MG63 (cell line): ENCODE data around the gene GGTLC3. TPM values are rescaled to one million over a fixed set of nuclear protein-coding genes. Genes with fewer than 3 reads are reported as not detected.
"Not testable (repeated sequence)": the region's sequence is repeated elsewhere in the genome, so short reads cannot be mapped to it uniquely, and the experiment has no call there.

Experiments used
- DNase-seq: peaks from one replicate; pipeline ENCODE4 v3.0.0-alpha.2; 2020
- H3K27me3 ChIP-seq: fragments of 250-450 bp; sonication (Bioruptor Pico); 2 replicates; pipeline ENCODE4 v1.5.1; 2020; ENCODE audit warnings: mild to moderate bottlenecking, moderate library complexity
- H3K36me3 ChIP-seq: fragments of 250-450 bp; sonication (Bioruptor Pico); 2 replicates; pipeline ENCODE4 v1.5.1; 2020; ENCODE audit warnings: mild to moderate bottlenecking, moderate library complexity
- H3K4me3 ChIP-seq: fragments of 250-450 bp; sonication (Bioruptor Pico); 2 replicates; pipeline ENCODE4 v1.5.1; 2020; ENCODE audit warnings: mild to moderate bottlenecking, moderate library complexity
- H3K9me3 ChIP-seq: fragments of 250-450 bp; sonication (Bioruptor Pico); 2 replicates; pipeline ENCODE4 v1.5.1; 2020; ENCODE audit warnings: mild to moderate bottlenecking, moderate library complexity
- total RNA-seq: library from RNA; depleted of rRNA; stranded (reverse); fragments of >200 nt; shearing (Covaris generic); gene quantifications from 2 replicates; pipeline ENCODE4 v1.2.3, GENCODE V29; 2014; ENCODE audit warnings: low replicate concordance; rRNA removed

Gene GGTLC3
- total RNA-seq, 1 experiment from 2014 or later = not detected

GRCh38 chr22:18527752-18528596, 10.0 kb upstream of the GGTLC3 start, which contains the start of gene TMEM191B:
Gene TMEM191B, plus strand, starts transcription at chr22:18527802. Its CDS starts 179 bp downstream, at chr22:18527981.
- H3K4me3 ChIP-seq = peak within 1 kb of the TSS; percentile 49
- H3K27me3 ChIP-seq, DNase-seq, H3K36me3 ChIP-seq, H3K9me3 ChIP-seq: not testable (repeated sequence)

GRCh38 chr22:18523328-18523727, 5.4 kb upstream of the GGTLC3 start:
- H3K36me3 ChIP-seq, H3K9me3 ChIP-seq, H3K4me3 ChIP-seq, DNase-seq, H3K27me3 ChIP-seq: not testable (repeated sequence)

GRCh38 chr22:18522762-18523161, 4.8 kb upstream of the GGTLC3 start:
- H3K4me3 ChIP-seq, DNase-seq, H3K27me3 ChIP-seq: not testable (repeated sequence)

GRCh38 chr22:18513454-18513853, 4.5 kb downstream of the GGTLC3 start:
- H3K9me3 ChIP-seq, H3K4me3 ChIP-seq, DNase-seq, H3K36me3 ChIP-seq, H3K27me3 ChIP-seq: not testable (repeated sequence)

More at GRCh38 chr22:18522762-18523161, 4.8 kb upstream of the GGTLC3 start:
- H3K9me3 ChIP-seq, H3K36me3 ChIP-seq: not testable (repeated sequence)

GRCh38 chr22:18512378-18512777, 5.6 kb downstream of the GGTLC3 start:
- not testable (repeated sequence) for H3K4me3 ChIP-seq, H3K27me3 ChIP-seq, H3K36me3 ChIP-seq, H3K9me3 ChIP-seq, DNase-seq

- H3K4me3 ChIP-seq, H3K27me3 ChIP-seq, DNase-seq, H3K36me3 ChIP-seq, H3K9me3 ChIP-seq: not testable (repeated sequence)
Measured at GRCh38 chr22:18511327-18511726, 6.6 kb downstream of the GGTLC3 start.

- not testable (repeated sequence) for H3K36me3 ChIP-seq, H3K27me3 ChIP-seq, H3K4me3 ChIP-seq, H3K9me3 ChIP-seq, DNase-seq
Measured at GRCh38 chr22:18496227-18496626, 21.7 kb downstream of the GGTLC3 start.

Other genes with a start within 250 kb of the GGTLC3 start
- not detected in 2 replicates for gene TMEM191B, start 9.6 kb upstream of the GGTLC3 start, total RNA-seq
- 0.17 and 2.0 TPM in 2 replicates for gene RIMBP3, start 93.8 kb upstream of the GGTLC3 start, total RNA-seq